WTC11 (cell line): Measurements from ENCODE around the gene ZNF33A. TPM values are rescaled to one million over a fixed set of nuclear protein-coding genes. Genes with fewer than 3 reads are reported as not detected.

Source experiments
- ATAC-seq: fragments of 200-7000 bp; cut with Tn5 transposase; 2 replicates; pipeline ENCODE4 v1.10.0; 2021; ENCODE audit warnings: mild to moderate bottlenecking, moderate library complexity
- CTCF ChIA-PET: fragments of 300-600 bp; sonication (Branson Sonifier 250); formaldehyde crosslinking; loops from one replicate; lab custom pipeline; 2021; ENCODE audit warnings: antibody characterized with exemption; lab: Charles Lee
- POLR2A ChIA-PET: fragments of 350-600 bp; sonication (Branson Sonifier 250); formaldehyde crosslinking; loops from one replicate; lab custom pipeline; 2021; ENCODE audit warnings: antibody characterized with exemption; lab: Charles Lee
- DNase-seq: peaks from one replicate; pipeline ENCODE4 v3.0.0; 2021; ENCODE audit warnings: low spot score
- H3K27ac Mint-ChIP-seq: 2 replicates; pipeline ENCODE4 v1.8.0; 2021; ENCODE audit warnings: mixed read lengths
- H3K27me3 Mint-ChIP-seq: 2 replicates; pipeline ENCODE4 v1.8.0; 2021; ENCODE audit warnings: low read depth, mild to moderate bottlenecking, moderate library complexity, mixed read lengths
- H3K36me3 Mint-ChIP-seq: 2 replicates; pipeline ENCODE4 v1.8.0; 2021; ENCODE audit warnings: mixed read lengths
- H3K4me1 Mint-ChIP-seq: 2 replicates; pipeline ENCODE4 v1.8.0; 2022; ENCODE audit warnings: mixed read lengths
- H3K4me3 Mint-ChIP-seq: 2 replicates; pipeline ENCODE4 v1.8.0; 2021; ENCODE audit warnings: mild to moderate bottlenecking, moderate library complexity, mixed read lengths
- H3K9me3 Mint-ChIP-seq: 2 replicates; pipeline ENCODE4 v1.8.0; 2021; ENCODE audit warnings: mixed read lengths
- AR ChIP-seq: fragments of 250-450 bp; sonication (Bioruptor Pico); IDR thresholded peaks from 2 replicates; pipeline ENCODE4 v1.9.0; 2021; ENCODE audit warnings: mild to moderate bottlenecking
- ATF6 ChIP-seq: sonication (generic); formaldehyde crosslinking; IDR thresholded peaks from 2 replicates; pipeline ENCODE4 v1.8.1; 2023; ENCODE audit warnings: mild to moderate bottlenecking, missing genetic modification reagents
- E2F1 ChIP-seq: sonication (generic); formaldehyde crosslinking; IDR thresholded peaks from 2 replicates; pipeline ENCODE4 v1.8.0; 2022; ENCODE audit warnings: mild to moderate bottlenecking, missing genetic modification reagents
- ELF4 ChIP-seq: sonication (generic); formaldehyde crosslinking; IDR thresholded peaks from 2 replicates; pipeline ENCODE4 v1.8.1; 2022; ENCODE audit warnings: low read depth, mild to moderate bottlenecking, moderate library complexity, missing genetic modification reagents
- EMX1 ChIP-seq: fragments of 250-450 bp; sonication (Bioruptor Pico); IDR thresholded peaks from 2 replicates; pipeline ENCODE4 v1.8.0; 2021; ENCODE audit warnings: mild to moderate bottlenecking
- FOXP4 ChIP-seq: sonication (generic); formaldehyde crosslinking; IDR thresholded peaks from 2 replicates; pipeline ENCODE4 v1.8.0; 2022; ENCODE audit warnings: mild to moderate bottlenecking, missing genetic modification reagents
- GABPB1 ChIP-seq: sonication (generic); formaldehyde crosslinking; IDR thresholded peaks from 2 replicates; pipeline ENCODE4 v1.8.1; 2023; ENCODE audit warnings: mild to moderate bottlenecking, missing genetic modification reagents
- HMGA2 ChIP-seq: fragments of 250-450 bp; sonication (Bioruptor Pico); IDR thresholded peaks from 2 replicates; pipeline ENCODE4 v1.4.0; 2021; ENCODE audit warnings: mild to moderate bottlenecking, moderate library complexity
- HMGXB4 ChIP-seq: sonication (generic); formaldehyde crosslinking; IDR thresholded peaks from 2 replicates; pipeline ENCODE4 v1.8.1; 2023; ENCODE audit warnings: mild to moderate bottlenecking, moderate library complexity, missing genetic modification reagents
- MXD4 ChIP-seq: fragments of 250-450 bp; sonication (Bioruptor Pico); IDR thresholded peaks from 2 replicates; pipeline ENCODE4 v1.8.0; 2021; ENCODE audit warnings: mild to moderate bottlenecking, moderate library complexity, borderline replicate concordance
- NFATC4 ChIP-seq: fragments of 250-450 bp; sonication (Bioruptor Pico); IDR thresholded peaks from 2 replicates; pipeline ENCODE4 v1.9.0; 2021; ENCODE audit warnings: mild to moderate bottlenecking
- NFYB ChIP-seq: sonication (generic); formaldehyde crosslinking; conservative IDR thresholded peaks from 2 replicates; pipeline ENCODE4 v1.8.0; 2022; ENCODE audit warnings: low read depth, missing genetic modification reagents
- OVOL2 ChIP-seq: fragments of 250-450 bp; sonication (Bioruptor Pico); IDR thresholded peaks from 2 replicates; pipeline ENCODE4 v1.9.0; 2021; ENCODE audit warnings: mild to moderate bottlenecking, borderline replicate concordance
- SOX15 ChIP-seq: fragments of 250-450 bp; sonication (Bioruptor Pico); IDR thresholded peaks from 2 replicates; pipeline ENCODE4 v1.9.0; 2021; ENCODE audit warnings: mild to moderate bottlenecking
- TEAD1 ChIP-seq: sonication (generic); formaldehyde crosslinking; IDR thresholded peaks from 2 replicates; pipeline ENCODE4 v1.8.0; 2022; ENCODE audit warnings: mild to moderate bottlenecking, missing genetic modification reagents
- TEAD4 ChIP-seq: sonication (generic); formaldehyde crosslinking; IDR thresholded peaks from 2 replicates; pipeline ENCODE4 v1.8.0; 2022; ENCODE audit warnings: mild to moderate bottlenecking, missing genetic modification reagents
- TP53 ChIP-seq: sonication (generic); formaldehyde crosslinking; IDR thresholded peaks from 2 replicates; pipeline ENCODE4 v1.8.1; 2023; ENCODE audit warnings: mild to moderate bottlenecking, missing genetic modification reagents
- ZMAT4 ChIP-seq: fragments of 250-450 bp; sonication (Bioruptor Pico); IDR thresholded peaks from 2 replicates; pipeline ENCODE4 v1.9.0; 2021; ENCODE audit warnings: mild to moderate bottlenecking
- ZNF281 ChIP-seq: sonication (generic); formaldehyde crosslinking; IDR thresholded peaks from 2 replicates; pipeline ENCODE4 v1.8.0; 2023; ENCODE audit warnings: mild to moderate bottlenecking, missing genetic modification reagents
- ZNF423 ChIP-seq: fragments of 250-450 bp; sonication (Bioruptor Pico); IDR thresholded peaks from 2 replicates; pipeline ENCODE4 v2.1.2; 2022; ENCODE audit warnings: mild to moderate bottlenecking, moderate library complexity
- ZSCAN18 ChIP-seq: fragments of 250-450 bp; sonication (Bioruptor Pico); IDR thresholded peaks from 2 replicates; pipeline ENCODE4 v2.1.2; 2022; ENCODE audit warnings: mild to moderate bottlenecking, moderate library complexity
- total RNA-seq: library from RNA; stranded (reverse); gene quantifications from 3 replicates; pipeline ENCODE4 v1.2.3, GENCODE V29; 2021

ZNF33A gene
- total RNA-seq, 1 experiment from 2014 or later, result 32.2 TPM

- no peak for DNase-seq
- Mint-ChIP-seq H3K4me3 (peak overlapping the region; percentile 82), H3K36me3 (peaks cover 18% of the 10 kb centered on the region), H3K27me3 (no peaks in the 10 kb centered on the region), H3K4me1 (peaks cover 11% of the 10 kb centered on the region), H3K27ac (no peak overlapping the region), H3K9me3 (peaks cover 33% of the 10 kb centered on the region)
- ATAC-seq, result no peak
- TF ChIP-seq NFYB (CRISPR knock-in tag) (no peak), FOXP4 (CRISPR knock-in tag) (no peak), ZMAT4 (CRISPR knock-in tag) (no peak), EMX1 (CRISPR knock-in tag) (no peak), ZSCAN18 (CRISPR knock-in tag) (no peak), TEAD4 (no peak), NFATC4 (no peak), AR (no peak), MXD4 (CRISPR knock-in tag) (no peak), ZNF281 (no peak)
- ChIA-PET POLR2A (interaction anchor here (0.8 kb wide), 1 partner anchor 33 kb away, joined by 4 read pairs; the partner anchor contains the start of gene ZNF33A), CTCF (interaction anchor here (0.5 to 1.2 kb wide), 8 partner anchors 10 to 361 kb away, joined by 3 to 9 read pairs (median 4); partner anchors contain the start of gene ZNF33A)
These were observed 33.6 kb upstream of the ZNF33A start for GRCh38 chr10:37976880-37977203.

- CTCF ChIA-PET, result no interaction called here
- Mint-ChIP-seq H3K9me3 (peaks cover 48% of the 10 kb centered on the region), H3K36me3 (peaks cover 45% of the 10 kb centered on the region), H3K27ac (no peak overlapping the region), H3K27me3 (peaks cover 3% of the 10 kb centered on the region), H3K4me1 (no peaks in the 10 kb centered on the region), H3K4me3 (no peak overlapping the region)
- POLR2A ChIA-PET, result no interaction called here
- DNase-seq, result no peak
- no peak for ATAC-seq
- TF ChIP-seq NFYB (CRISPR knock-in tag) (no peak), TP53 (CRISPR knock-in tag) (no peak), OVOL2 (no peak), ATF6 (CRISPR knock-in tag) (no peak), ZMAT4 (CRISPR knock-in tag) (no peak), ZNF423 (CRISPR knock-in tag) (no peak), HMGXB4 (CRISPR knock-in tag) (no peak), ELF4 (CRISPR knock-in tag) (no peak), E2F1 (CRISPR knock-in tag) (no peak), TEAD1 (no peak), SOX15 (CRISPR knock-in tag) (no peak), GABPB1 (no peak), HMGA2 (CRISPR knock-in tag) (no peak)
These were observed 18.8 kb upstream of the ZNF33A start for GRCh38 chr10:37991655-37992054.
